Lower leg skin (tissue), 4 donors: ENCODE measurements around the gene RBPJL. TPM values are rescaled to one million over a fixed set of nuclear protein-coding genes. Genes with fewer than 3 reads are reported as not detected.

ENCODE experiments used
- DNase-seq, 2 donors: peaks; one replicate each; pipeline ENCODE4 v3.0.0-alpha.2; 2019; ENCODE audit warnings: low spot score in 2 of 2
- H3K4me3 ChIP-seq: fragments of 200-600 bp; sonication (generic); 2 replicates; pipeline ENCODE4 v1.5.1; 2017; ENCODE audit warnings: mild to moderate bottlenecking, low read depth; ENCODE audit not compliant: poor library complexity, severe bottlenecking
- CTCF ChIP-seq, 3 donors: fragments of 450-650 bp; IDR thresholded peaks; one replicate each; pipeline ENCODE4 v1.5.1; 2016; ENCODE audit warnings: antibody characterized with exemption in 3 of 3, mild to moderate bottlenecking in 3 of 3, moderate library complexity in 2 of 3
- POLR2A ChIP-seq, 2 donors: fragments of 450-650 bp; IDR thresholded peaks; one replicate each; pipeline ENCODE4 v1.6.1; 2016 to 2017; ENCODE audit warnings: antibody characterized with exemption in 2 of 2, mild to moderate bottlenecking in 1 of 2, moderate library complexity in 1 of 2
- WGBS, 2 donors: methylation state at CpG; one replicate each; pipeline ENCODE4 v1.1.5; 2018; 5-methylcytosine and 5-hydroxymethylcytosine counted together
- intact Hi-C: fragments of 100-400 bp; cut with DNase I; formaldehyde crosslinking; loops from one replicate; pipeline ENCODE4 v1.15.0; 2023; ENCODE audit warnings: low total_unique reads
- total RNA-seq, 4 donors: library from RNA; depleted of rRNA; stranded (reverse); fragments of >200 nt; gene quantifications; one replicate each; pipeline ENCODE4 v1.1.0, GENCODE V29; 2016

Gene RBPJL
- total RNA-seq, 4 donors from 2014 or later: not detected

- no peak overlapping the region for H3K4me3 ChIP-seq
- intact Hi-C loops: loop anchor here (10.0 kb wide), 1 partner anchor 279 kb away; no protein-coding TSS in a partner anchor
- DNase-seq: no peak
- TF ChIP-seq POLR2A (IDR thresholded peaks at IDR 0.05) (no peak), CTCF (IDR thresholded peaks at IDR 0.05) (no peak)
- WGBS, 2 donors: 57 to 59% methylated on average over 5 of the region's 5 CpGs
Measured at GRCh38 chr20:45294003-45294368, 12.7 kb upstream of the RBPJL start.

GRCh38 chr20:45294659-45295058 lies 12.0 kb upstream of the RBPJL start:
- intact Hi-C loops: loop anchor here (10.0 kb wide), 1 partner anchor 280 kb away; no protein-coding TSS in a partner anchor
- H3K4me3 ChIP-seq: no peak overlapping the region
- WGBS, 2 donors: 91 to 100% methylated on average over 1 of the region's 1 CpG
- no peak for DNase-seq
- TF ChIP-seq CTCF (IDR thresholded peaks at IDR 0.05) (no peak), POLR2A (IDR thresholded peaks at IDR 0.05) (no peak)

GRCh38 chr20:45297786-45298497 lies 8.7 kb upstream of the RBPJL start:
- TF ChIP-seq POLR2A (IDR thresholded peaks at IDR 0.05): no peak
- WGBS, 2 donors: 89 to 92% methylated on average over 47 to 52 of the region's 52 CpGs
- intact Hi-C loops: loop anchor here (10.0 kb wide), 1 partner anchor 283 kb away; no protein-coding TSS in a partner anchor
- DNase-seq: peak in 1 of 2 donors; percentile 84
- no peak overlapping the region for H3K4me3 ChIP-seq

GRCh38 chr20:45299786-45300185 lies 6.9 kb upstream of the RBPJL start:
- 91 to 93% methylated on average over 6 of the region's 6 CpGs for WGBS, 2 donors
- no peak overlapping the region for H3K4me3 ChIP-seq
- TF ChIP-seq POLR2A (IDR thresholded peaks at IDR 0.05): no peak
- no peak for DNase-seq
- intact Hi-C loops: loop anchor here (10.0 kb wide), 1 partner anchor 285 kb away; no protein-coding TSS in a partner anchor

- DNase-seq: peak in 1 of 2 donors; percentile 76
- 50 to 72% methylated on average over 3 to 4 of the region's 4 CpGs for WGBS, 2 donors
- intact Hi-C loops: no loop called here
- no peak for TF ChIP-seq CTCF (IDR thresholded peaks at IDR 0.05)
- no peak for TF ChIP-seq POLR2A (IDR thresholded peaks at IDR 0.05)
- H3K4me3 ChIP-seq: no peak overlapping the region
Measured at GRCh38 chr20:45300961-45301360, 5.7 kb upstream of the RBPJL start.

- TF ChIP-seq CTCF (IDR thresholded peaks at IDR 0.05): no peak
- no peak for TF ChIP-seq POLR2A (IDR thresholded peaks at IDR 0.05)
- intact Hi-C loops: no loop called here
- H3K4me3 ChIP-seq: no peak overlapping the region
- DNase-seq: no peak
- WGBS, 2 donors: 74 to 85% methylated on average over 5 of the region's 5 CpGs
Measured at GRCh38 chr20:45301824-45302271, 4.8 kb upstream of the RBPJL start.
